Sigmoid colon (tissue), 4 donors: ENCODE results near the gene OR1A1.

Experiments
- POLR2AphosphoS5 ChIP-seq, 4 donors: sonication (generic); formaldehyde crosslinking; IDR thresholded peaks; one replicate each; pipeline ENCODE4 v1.6.1; 2017; ENCODE audit warnings: antibody characterized with exemption in 4 of 4
- TF ChIP-seq, protein P1 (sequence below), 4 experiments: fragments of 450-650 bp in 3 of 4; fragments of 200-600 bp in 1 of 4; IDR thresholded peaks; one replicate each; pipeline ENCODE4 v1.5.1; 2016 to 2019; ENCODE audit warnings: antibody characterized with exemption in 4 of 4, mild to moderate bottlenecking in 3 of 4, moderate library complexity in 2 of 4

DNA sequence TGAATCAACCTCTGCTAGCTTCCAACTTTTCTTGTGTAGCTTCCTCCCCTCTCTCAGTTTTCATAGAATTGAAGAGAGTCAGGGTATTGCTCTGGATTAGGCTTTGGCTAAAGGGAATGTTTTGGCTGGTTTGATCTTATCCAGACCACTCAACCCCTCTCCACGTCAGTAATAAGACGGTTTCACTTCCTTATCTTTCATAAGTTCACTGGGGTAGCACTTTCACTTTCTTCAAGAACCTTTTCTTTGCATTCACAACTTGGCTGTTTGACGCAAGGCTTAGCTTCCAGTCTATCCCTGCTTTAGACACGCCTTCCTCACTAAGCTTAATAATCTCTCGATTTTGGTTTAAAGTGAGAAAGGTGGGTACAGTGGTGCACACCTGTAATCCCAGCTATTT lies 39.9 kb upstream of the OR1A1 start:
- TF ChIP-seq POLR2AphosphoS5 (IDR thresholded peaks at IDR 0.05) = no peak
- TF ChIP-seq, protein P1, sequence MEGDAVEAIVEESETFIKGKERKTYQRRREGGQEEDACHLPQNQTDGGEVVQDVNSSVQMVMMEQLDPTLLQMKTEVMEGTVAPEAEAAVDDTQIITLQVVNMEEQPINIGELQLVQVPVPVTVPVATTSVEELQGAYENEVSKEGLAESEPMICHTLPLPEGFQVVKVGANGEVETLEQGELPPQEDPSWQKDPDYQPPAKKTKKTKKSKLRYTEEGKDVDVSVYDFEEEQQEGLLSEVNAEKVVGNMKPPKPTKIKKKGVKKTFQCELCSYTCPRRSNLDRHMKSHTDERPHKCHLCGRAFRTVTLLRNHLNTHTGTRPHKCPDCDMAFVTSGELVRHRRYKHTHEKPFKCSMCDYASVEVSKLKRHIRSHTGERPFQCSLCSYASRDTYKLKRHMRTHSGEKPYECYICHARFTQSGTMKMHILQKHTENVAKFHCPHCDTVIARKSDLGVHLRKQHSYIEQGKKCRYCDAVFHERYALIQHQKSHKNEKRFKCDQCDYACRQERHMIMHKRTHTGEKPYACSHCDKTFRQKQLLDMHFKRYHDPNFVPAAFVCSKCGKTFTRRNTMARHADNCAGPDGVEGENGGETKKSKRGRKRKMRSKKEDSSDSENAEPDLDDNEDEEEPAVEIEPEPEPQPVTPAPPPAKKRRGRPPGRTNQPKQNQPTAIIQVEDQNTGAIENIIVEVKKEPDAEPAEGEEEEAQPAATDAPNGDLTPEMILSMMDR (IDR thresholded peaks at IDR 0.05) = no peak
